SH-SY5Y (cell line): ENCODE data around the gene PER3.

Source experiments
- GATA2 ChIP-seq: IDR thresholded peaks from 2 replicates; pipeline ENCODE4 v1.6.1; 2011; ENCODE audit warnings: mild to moderate bottlenecking, low read depth, low read length
- GATA3 ChIP-seq: IDR thresholded peaks from 2 replicates; pipeline ENCODE4 v1.6.1; 2011; ENCODE audit warnings: low read depth, mild to moderate bottlenecking, low read length, moderate library complexity

- TF ChIP-seq GATA2 (no peak), GATA3 (no peak)
Measured at GRCh38 chr1:7893529-7894180, 109.6 kb downstream of the PER3 start.
